GM18907 (cell line): ENCODE data around the gene PASK.

Source experiments
- ATAC-seq: cut with Tn5 transposase; IDR thresholded peaks from one replicate; pipeline ENCODE4 v1.9.1; 2021; ENCODE audit warnings: mild to moderate bottlenecking, moderate library complexity; ENCODE audit not compliant: unreplicated experiment

The PASK gene

GRCh38 chr2:241148239-241148638, 1.0 kb downstream of the PASK start:
- no peak for ATAC-seq

- no peak for ATAC-seq
These were observed 1.9 kb downstream of the PASK start for GRCh38 chr2:241147336-241147735.

GRCh38 chr2:241146286-241146685, 3.0 kb downstream of the PASK start:
- no peak for ATAC-seq

- no peak for ATAC-seq
These were observed 6.7 kb downstream of the PASK start for GRCh38 chr2:241142593-241142992.

- no peak for ATAC-seq
These were observed 7.2 kb downstream of the PASK start for GRCh38 chr2:241142063-241142462.

GRCh38 chr2:241141214-241141770, 8.0 kb downstream of the PASK start:
- no peak for ATAC-seq

GRCh38 chr2:241140445-241140840, 8.8 kb downstream of the PASK start:
- no peak for ATAC-seq

GRCh38 chr2:241139531-241140444, 9.5 kb downstream of the PASK start:
- no peak for ATAC-seq

- no peak for ATAC-seq
These were observed 10.8 kb downstream of the PASK start for GRCh38 chr2:241138471-241138870.

- no peak for ATAC-seq
These were observed 11.7 kb downstream of the PASK start for GRCh38 chr2:241137276-241138190.

- ATAC-seq, result no peak
These were observed 12.5 kb downstream of the PASK start for GRCh38 chr2:241136661-241137260.

- no peak for ATAC-seq
These were observed 13.1 kb downstream of the PASK start for GRCh38 chr2:241136191-241136590.

GRCh38 chr2:241135737-241136136, 13.5 kb downstream of the PASK start:
- no peak for ATAC-seq

- ATAC-seq, result no peak
These were observed 14.6 kb downstream of the PASK start for GRCh38 chr2:241134711-241135110.

- no peak for ATAC-seq
These were observed 15.8 kb downstream of the PASK start for GRCh38 chr2:241133436-241133820.

- ATAC-seq, result no peak
These were observed 16.5 kb downstream of the PASK start for GRCh38 chr2:241132538-241133435.

- ATAC-seq, result no peak
These were observed 17.7 kb downstream of the PASK start for GRCh38 chr2:241131531-241131930.

GRCh38 chr2:241130316-241130715, 19.0 kb downstream of the PASK start:
- no peak for ATAC-seq

GRCh38 chr2:241129086-241129871, 20.0 kb downstream of the PASK start:
- no peak for ATAC-seq
